Smooth muscle cell (in vitro differentiated cells): Measurements from ENCODE around the gene MPC2. TPM values are rescaled to one million over a fixed set of nuclear protein-coding genes. Genes with fewer than 3 reads are reported as not detected.

ENCODE experiments used
- DNase-seq: peaks from one replicate; lab custom pipeline; 2025; ENCODE audit not compliant: unreplicated experiment; lab: John Stamatoyannopoulos, UW
- H2AFZ ChIP-seq: fragments of 200-600 bp; sonication (generic); 2 replicates; pipeline ENCODE4 v1.6.0; 2016; ENCODE audit warnings: antibody characterized with exemption, low read depth, mild to moderate bottlenecking
- H3F3A ChIP-seq: fragments of 200-600 bp; sonication (generic); 2 replicates; pipeline ENCODE4 v1.6.0; 2017; ENCODE audit warnings: antibody characterized with exemption, low read depth
- H3K27ac ChIP-seq: fragments of 200-600 bp; sonication (generic); 2 replicates; pipeline ENCODE4 v1.5.1; 2016; ENCODE audit warnings: low read depth, mild to moderate bottlenecking
- H3K27me3 ChIP-seq: fragments of 200-600 bp; sonication (generic); 2 replicates; pipeline ENCODE4 v1.6.1; 2016; ENCODE audit warnings: low read depth, mild to moderate bottlenecking
- H3K36me3 ChIP-seq: fragments of 200-600 bp; sonication (generic); 2 replicates; pipeline ENCODE4 v1.5.1; 2016; ENCODE audit warnings: low read depth
- H3K4me1 ChIP-seq: fragments of 200-600 bp; sonication (generic); 2 replicates; pipeline ENCODE4 v1.5.1; 2016; ENCODE audit warnings: low read depth
- H3K4me2 ChIP-seq: fragments of 200-600 bp; sonication (generic); 2 replicates; pipeline ENCODE4 v1.6.0; 2016; ENCODE audit warnings: mild to moderate bottlenecking
- H3K4me3 ChIP-seq: fragments of 200-600 bp; sonication (generic); 2 replicates; pipeline ENCODE4 v1.5.1; 2016; ENCODE audit warnings: mild to moderate bottlenecking
- H3K79me2 ChIP-seq: fragments of 200-600 bp; sonication (generic); 2 replicates; pipeline ENCODE4 v1.6.0; 2016; ENCODE audit warnings: low read depth, mild to moderate bottlenecking
- H3K9ac ChIP-seq: fragments of 200-600 bp; sonication (generic); 2 replicates; pipeline ENCODE4 v1.6.0; 2016; ENCODE audit warnings: low read depth
- H3K9me3 ChIP-seq: fragments of 200-600 bp; sonication (generic); replicated peaks from 2 replicates; pipeline ENCODE4 v1.5.1; 2016; ENCODE audit warnings: low read depth
- H4K20me1 ChIP-seq: fragments of 200-600 bp; sonication (generic); 2 replicates; pipeline ENCODE4 v1.6.0; 2016; ENCODE audit warnings: low read depth
- CTCF ChIP-seq: fragments of 200-600 bp; sonication (generic); IDR thresholded peaks from 2 replicates; pipeline ENCODE4 v1.5.1; 2017; ENCODE audit warnings: borderline replicate concordance, mild to moderate bottlenecking, antibody characterized with exemption; ENCODE audit not compliant: insufficient read depth, poor library complexity, severe bottlenecking
- WGBS: methylation state at CpG from one replicate; pipeline ENCODE4 v1.1.7; 2016; ENCODE audit warnings: low lambda C conversion rate; 5-methylcytosine and 5-hydroxymethylcytosine counted together
- polyA plus RNA-seq: library from polyadenylated mRNA; unstranded; fragments of >200 nt; fragmentation: Nextera tagmentation; extraction: Ambion mirVana; gene quantifications from 2 replicates; pipeline ENCODE4 v1.2.1, GENCODE V29; 2016
- total RNA-seq: library from RNA; depleted of rRNA; stranded (reverse); fragments of >200 nt; gene quantifications from 2 replicates; pipeline ENCODE4 v1.2.3, GENCODE V29; 2014

MPC2 gene
- total and polyA plus RNA-seq, 2 experiments from 2014 or later: 58.2 to 69.9 TPM

- no peak overlapping the region for H3K4me3 ChIP-seq
- WGBS: 26% methylated on average over 4 of the region's 4 CpGs
- DNase-seq: no peak
- H3K27me3 ChIP-seq: no peaks in the 10 kb centered on the region
- peak overlapping the region; percentile 53 for H3K27ac ChIP-seq
- no peaks in the 10 kb centered on the region for H3F3A ChIP-seq
- no peak overlapping the region for H2AFZ ChIP-seq
- H3K4me1 ChIP-seq: peaks cover 17% of the 10 kb centered on the region
- peak overlapping the region; percentile 57 for H3K4me2 ChIP-seq
- H3K79me2 ChIP-seq: no peaks in the 10 kb centered on the region
- no peaks in the 10 kb centered on the region for H3K36me3 ChIP-seq
- no peak for TF ChIP-seq CTCF
- H4K20me1 ChIP-seq: no peaks in the 10 kb centered on the region
- no peaks in the 10 kb centered on the region for H3K9me3 ChIP-seq
- H3K9ac ChIP-seq: no peak overlapping the region
Measured at GRCh38 chr1:167904652-167905130, 32.2 kb downstream of the MPC2 start.

GRCh38 chr1:167900907-167901306, 36.0 kb downstream of the MPC2 start:
- Histone ChIP-seq H3K9me3 (no peaks in the 10 kb centered on the region), H3F3A (no peaks in the 10 kb centered on the region), H3K27ac (no peak overlapping the region), H3K9ac (no peak overlapping the region), H3K4me2 (no peak overlapping the region), H3K36me3 (no peaks in the 10 kb centered on the region), H3K4me3 (no peak overlapping the region), H4K20me1 (no peaks in the 10 kb centered on the region), H2AFZ (no peak overlapping the region), H3K79me2 (no peaks in the 10 kb centered on the region), H3K4me1 (peaks cover 15% of the 10 kb centered on the region), H3K27me3 (no peaks in the 10 kb centered on the region)
- WGBS: 98% methylated on average over 4 of the region's 4 CpGs
- no peak for TF ChIP-seq CTCF
- DNase-seq: no peak

GRCh38 chr1:167899253-167899681, 37.6 kb downstream of the MPC2 start:
- Histone ChIP-seq H2AFZ (no peak overlapping the region), H3F3A (no peaks in the 10 kb centered on the region), H3K4me1 (no peaks in the 10 kb centered on the region), H3K4me3 (no peak overlapping the region), H3K4me2 (no peak overlapping the region), H3K27me3 (no peaks in the 10 kb centered on the region), H3K9me3 (no peaks in the 10 kb centered on the region), H3K36me3 (no peaks in the 10 kb centered on the region), H3K9ac (no peak overlapping the region), H3K27ac (no peak overlapping the region), H4K20me1 (no peaks in the 10 kb centered on the region), H3K79me2 (no peaks in the 10 kb centered on the region)
- WGBS: 93% methylated on average over 4 of the region's 4 CpGs
- no peak for DNase-seq
- no peak for TF ChIP-seq CTCF

- Histone ChIP-seq H3K4me3 (no peak overlapping the region), H2AFZ (no peak overlapping the region), H3F3A (no peaks in the 10 kb centered on the region), H3K9me3 (no peaks in the 10 kb centered on the region), H3K4me1 (no peaks in the 10 kb centered on the region), H3K79me2 (no peaks in the 10 kb centered on the region), H3K4me2 (no peak overlapping the region), H3K9ac (no peak overlapping the region), H4K20me1 (no peaks in the 10 kb centered on the region), H3K27ac (no peak overlapping the region), H3K27me3 (no peaks in the 10 kb centered on the region), H3K36me3 (no peaks in the 10 kb centered on the region)
- no peak for DNase-seq
- no peak for TF ChIP-seq CTCF
- WGBS: 96% methylated on average over 9 of the region's 9 CpGs
Measured at GRCh38 chr1:167898578-167899222, 38.2 kb downstream of the MPC2 start.
